NCI-H446 (cell line): ENCODE results near the gene RECQL5.

Source experiments
- DNase-seq, 2 experiments: peaks; one replicate each; lab custom pipeline; 2025; lab: John Stamatoyannopoulos, UW

The RECQL5 gene

DNA sequence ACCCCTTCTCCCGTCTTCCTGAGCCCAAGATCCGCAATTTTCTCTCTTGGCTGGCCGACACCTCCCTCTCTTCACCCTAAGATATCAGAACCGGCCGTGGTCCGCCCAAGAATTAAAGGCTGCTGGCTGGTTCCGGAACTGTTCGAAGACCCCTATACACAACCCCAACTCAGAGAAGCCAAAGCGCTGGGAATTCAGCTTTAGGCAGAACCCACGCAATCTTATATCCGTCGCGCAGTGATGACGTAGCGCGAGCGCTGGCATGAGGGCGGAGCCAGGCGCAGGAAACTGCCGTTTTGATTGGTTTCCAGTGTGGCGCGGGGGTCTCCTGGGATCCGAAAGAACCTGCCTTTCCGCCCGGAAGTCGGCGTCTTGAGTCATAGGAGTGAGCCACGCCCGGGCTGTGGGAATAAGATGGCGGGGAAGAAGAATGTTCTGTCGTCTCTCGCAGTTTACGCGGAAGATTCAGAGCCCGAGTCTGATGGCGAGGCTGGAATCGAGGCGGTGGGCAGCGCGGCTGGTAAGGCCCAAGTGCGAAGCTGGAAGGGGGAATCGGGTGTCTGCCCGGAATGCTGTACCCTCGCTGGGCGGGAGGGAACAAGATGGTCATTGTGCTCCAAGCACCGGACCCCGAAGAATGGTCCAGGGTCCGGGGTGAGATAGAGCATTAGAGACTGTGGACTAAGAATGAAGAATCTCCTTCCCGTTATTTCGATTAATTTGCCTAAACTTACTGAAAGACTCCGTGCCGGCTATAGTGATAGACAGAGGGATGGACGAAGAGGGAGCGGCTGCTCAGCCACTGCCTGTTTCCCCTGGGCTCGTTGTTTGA lies at the start of gene RECQL5, which contains the start of gene SAP30BP:
RECQL5 (minus strand) TSS at position 196 of the 832 bp plus-strand sequence. CDS start 597 bp downstream, outside the sequence.
SAP30BP (plus strand) TSS at position 380 of the 832 bp plus-strand sequence; CDS start at position 415, 35 bp downstream.
- DNase-seq, result peak; percentile 98 to 99

GRCh38 chr17:75712446-75712845 lies 45.5 kb upstream of the RECQL5 start:
- DNase-seq, result no peak

DNA sequence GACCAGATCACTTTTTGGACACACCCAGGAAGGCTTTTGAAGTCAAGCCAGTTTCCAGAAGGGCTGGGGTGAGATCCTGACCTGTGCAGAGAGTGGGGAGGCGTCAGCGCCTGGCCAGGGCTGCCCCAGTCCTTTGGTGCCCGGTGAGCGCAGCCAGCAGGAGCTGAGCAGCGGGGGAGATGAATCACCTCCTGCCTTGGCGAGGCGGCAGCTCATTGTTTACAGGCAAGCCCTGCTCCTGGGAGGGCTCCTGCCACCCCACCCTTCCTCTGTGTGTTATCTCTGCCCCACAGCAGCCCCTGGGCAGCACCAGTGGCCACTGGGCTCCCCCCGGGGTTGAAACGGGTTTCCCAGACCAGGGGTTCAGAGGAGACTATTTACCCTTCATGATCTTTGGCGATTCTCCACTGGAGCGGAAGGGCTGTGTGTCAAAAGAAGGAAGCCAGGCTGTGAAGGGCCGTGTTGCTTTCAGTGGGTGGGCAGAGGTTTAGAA lies 40.2 kb upstream of the RECQL5 start:
- DNase-seq, result no peak

DNA sequence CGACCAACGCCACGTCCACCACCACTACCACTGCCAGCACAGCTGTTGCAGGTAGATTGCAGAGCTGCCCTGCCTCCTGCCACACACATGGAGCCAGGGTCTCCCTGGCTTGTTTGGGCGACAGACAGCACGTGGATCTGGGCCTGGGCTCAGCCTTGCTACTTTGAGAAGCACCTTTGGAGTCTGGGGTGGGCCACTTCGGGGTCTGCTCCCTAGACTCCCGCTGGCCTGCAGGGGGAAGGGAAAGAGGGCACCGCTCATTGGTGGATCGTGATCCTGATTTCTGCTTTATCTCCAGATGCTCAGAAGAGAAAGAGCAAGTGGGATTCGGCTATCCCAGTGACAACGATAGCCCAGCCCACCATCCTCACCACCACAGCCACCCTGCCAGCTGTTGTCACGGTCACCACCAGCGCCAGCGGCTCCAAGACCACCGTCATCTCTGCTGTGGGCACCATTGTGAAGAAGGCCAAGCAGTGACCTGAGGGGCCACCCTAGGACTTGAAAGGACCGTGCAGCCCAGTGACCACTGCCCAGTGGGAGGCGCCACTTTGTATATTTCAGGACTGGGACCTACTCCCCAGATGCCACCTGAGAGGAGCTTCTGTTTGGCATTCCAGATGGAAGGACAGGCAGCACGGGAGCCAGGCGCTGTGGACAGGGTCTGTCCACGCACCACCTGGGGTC lies 39.2 kb upstream of the RECQL5 start:
- DNase-seq, result no peak

DNA sequence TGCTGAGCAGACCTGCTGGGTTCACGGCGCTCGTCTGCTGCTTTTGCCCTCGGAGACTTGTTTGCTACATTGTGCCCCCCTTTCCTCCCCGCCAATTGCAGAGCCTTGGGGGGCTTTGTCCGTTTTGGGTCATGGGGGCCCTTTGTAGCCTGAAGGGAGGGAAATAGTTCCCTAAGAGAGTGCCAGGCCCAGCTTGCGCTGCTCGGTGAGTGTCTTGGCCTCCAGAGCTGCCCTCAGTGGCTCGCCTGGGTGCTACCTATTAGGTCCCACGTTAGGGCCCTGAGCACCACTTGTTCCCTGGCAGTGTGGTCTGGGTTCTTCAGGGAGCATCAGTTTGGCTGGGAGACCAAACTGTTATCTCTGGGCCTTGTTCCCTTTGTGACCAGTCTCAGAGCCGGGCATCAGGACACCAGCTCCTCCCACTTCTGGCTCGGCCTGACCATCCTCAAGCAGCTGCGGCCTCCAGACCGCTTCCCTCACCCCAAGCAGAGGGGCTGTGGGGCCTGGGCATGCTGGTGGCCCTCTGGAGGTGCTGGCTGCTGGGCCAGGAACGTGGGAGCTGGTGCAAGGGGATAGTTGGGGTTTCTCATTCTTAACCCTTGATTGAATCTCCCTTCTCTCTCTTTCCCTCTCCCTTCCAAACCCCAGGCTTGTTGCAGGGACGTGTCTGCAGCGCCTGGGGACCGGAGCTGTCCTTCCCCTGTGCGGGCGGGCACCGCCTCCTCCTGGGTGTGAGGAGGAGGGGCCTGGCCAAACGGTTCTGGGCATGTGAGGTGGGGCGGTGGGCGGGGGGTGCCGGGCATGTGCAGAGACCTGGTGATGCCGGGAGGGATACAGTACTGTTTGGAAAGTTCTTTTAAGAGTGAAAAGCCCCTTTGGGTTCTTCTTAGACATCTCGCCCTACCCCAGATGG lies 38.3 kb upstream of the RECQL5 start:
- no peak for DNase-seq

DNA sequence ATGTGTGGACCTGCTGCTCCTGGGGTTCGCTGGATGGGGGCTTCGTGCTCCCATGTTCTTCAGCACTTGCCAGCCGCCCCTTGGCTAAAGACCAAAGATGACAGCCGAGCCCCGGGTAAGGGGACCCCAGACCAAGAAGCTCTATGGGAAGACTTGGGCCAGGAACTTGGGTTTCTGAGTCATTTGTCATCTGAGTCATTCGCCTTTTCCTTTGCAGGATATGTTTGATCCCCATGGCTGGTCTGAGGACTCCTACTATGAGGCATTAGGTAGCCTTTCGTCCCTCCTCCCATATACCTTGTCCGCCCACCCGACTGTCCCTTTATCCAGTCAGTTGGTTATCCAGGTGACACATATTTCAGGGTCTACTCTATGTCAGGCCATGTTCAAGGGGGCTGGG lies 36.6 kb upstream of the RECQL5 start:
- DNase-seq, result no peak

- no peak for DNase-seq
Observed at GRCh38 chr17:75703191-75703590, 36.2 kb upstream of the RECQL5 start.

DNA sequence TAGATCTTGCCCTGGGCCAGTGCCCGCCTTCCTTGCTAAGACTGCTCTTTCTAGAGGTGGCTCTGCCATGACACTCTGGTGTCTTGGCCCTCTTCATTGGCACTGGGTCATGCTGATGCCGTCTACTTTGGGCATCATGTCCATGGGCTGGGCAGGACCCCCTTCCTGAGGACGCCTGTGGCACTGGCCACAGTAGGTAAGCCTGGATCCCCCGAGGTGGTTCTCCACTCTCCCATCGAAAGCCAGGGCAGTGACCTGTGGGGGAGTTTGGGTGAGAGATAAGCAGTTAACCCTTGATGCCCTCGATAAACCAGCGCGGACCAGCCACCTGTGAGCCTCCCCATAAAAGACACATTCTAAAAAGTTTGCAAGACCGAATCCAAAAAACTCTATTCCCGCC lies 34.3 kb upstream of the RECQL5 start:
- no peak for DNase-seq

- DNase-seq, result no peak
Observed at GRCh38 chr17:75698659-75699058, 31.7 kb upstream of the RECQL5 start.

GRCh38 chr17:75697651-75698291 lies 30.8 kb upstream of the RECQL5 start:
- DNase-seq, result no peak

- no peak for DNase-seq
Observed at GRCh38 chr17:75695830-75696271, 28.9 kb upstream of the RECQL5 start.

- no peak for DNase-seq
Observed at GRCh38 chr17:75695141-75695829, 28.3 kb upstream of the RECQL5 start.

DNA sequence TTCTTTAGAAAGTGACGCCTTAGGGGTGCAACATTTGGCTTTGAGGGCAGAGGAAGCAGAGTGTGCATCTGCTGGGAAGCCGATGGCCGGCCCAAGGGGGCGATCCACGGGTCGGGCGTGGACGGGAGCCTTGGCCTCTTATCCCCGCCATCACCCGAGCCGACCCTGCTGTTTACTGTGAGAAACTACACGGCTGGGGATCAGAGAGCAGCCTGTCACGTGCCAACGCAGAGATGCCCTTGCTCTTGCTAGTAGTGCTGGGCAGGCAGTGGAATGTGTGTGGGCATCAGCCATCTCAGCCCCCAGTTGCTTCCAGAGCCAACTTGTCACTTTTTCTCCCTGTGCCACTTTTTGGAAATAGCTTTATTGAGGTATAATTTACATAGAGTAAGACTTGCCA lies 27.6 kb upstream of the RECQL5 start:
- DNase-seq, result no peak

DNA sequence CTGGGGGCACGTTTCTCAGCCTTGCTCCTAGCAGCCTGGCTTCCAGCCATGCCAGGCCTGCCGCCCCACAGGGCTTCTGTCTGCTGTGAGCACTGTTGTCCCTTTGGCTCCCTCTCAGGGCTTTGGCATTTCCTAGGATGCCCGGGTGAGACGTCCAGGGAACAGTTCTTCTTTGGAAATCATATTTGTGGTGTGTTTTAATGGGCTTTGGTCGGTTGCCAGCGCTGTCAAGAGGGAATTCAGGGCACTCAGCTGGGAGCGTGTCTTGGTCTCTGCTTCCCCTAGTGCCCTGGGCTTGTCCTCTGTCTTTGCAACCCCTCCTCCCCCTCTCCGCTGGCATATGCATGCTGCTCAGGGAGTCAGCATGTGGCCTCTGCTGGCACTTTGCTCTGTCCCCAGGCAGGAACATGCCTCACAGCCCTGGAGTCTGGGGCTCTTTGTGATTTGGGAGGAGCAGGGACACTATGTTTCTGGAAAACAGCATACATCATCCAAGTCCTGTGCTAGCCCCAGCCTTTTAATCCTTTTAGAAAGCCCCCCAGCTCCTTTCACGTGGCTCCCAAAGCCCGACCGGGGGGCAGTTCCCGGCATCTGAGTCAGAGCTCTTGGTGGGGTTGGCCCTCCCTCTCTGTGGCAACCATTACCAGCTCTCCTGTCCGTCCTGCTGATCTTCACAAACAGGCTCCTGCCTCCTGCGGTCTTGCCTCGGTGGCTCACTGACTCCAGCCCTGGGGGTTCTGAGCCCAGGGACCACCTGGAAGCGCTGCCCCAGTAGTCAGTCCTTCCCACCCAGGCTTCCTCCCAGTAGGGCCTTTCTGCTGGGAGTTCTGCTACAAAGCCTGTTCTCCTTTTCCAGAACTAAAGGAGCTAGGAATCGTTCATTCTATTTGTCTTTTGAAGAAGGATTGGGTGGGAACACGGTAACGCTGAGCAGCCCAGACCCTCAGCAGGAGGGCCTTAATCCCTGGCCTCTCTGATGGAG lies 26.8 kb upstream of the RECQL5 start:
- DNase-seq, result peak; percentile 73 to 85

DNA sequence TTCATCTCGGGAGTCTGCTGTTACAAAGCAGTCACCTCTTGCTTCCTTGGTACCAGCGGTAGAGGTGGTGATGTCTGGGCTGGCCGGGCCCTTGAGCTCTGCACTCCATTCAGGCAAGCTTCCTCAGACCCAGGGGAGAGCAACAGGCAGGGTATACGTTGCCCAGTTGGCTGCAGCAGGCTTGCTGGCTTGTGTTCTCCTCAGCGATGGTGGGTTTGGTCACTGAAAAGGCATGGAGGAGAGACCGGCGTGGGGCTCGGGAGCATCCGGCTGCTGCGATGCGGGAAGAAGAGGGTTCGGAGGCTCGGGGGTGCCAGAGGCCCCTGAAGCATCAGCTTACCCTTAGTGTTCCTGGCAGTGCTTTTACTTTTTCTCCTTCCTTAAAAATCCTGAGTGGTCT lies 26.0 kb upstream of the RECQL5 start:
- peak in 1 of 2 experiments; percentile 23 for DNase-seq

GRCh38 chr17:75691801-75692626 lies 25.1 kb upstream of the RECQL5 start:
- no peak for DNase-seq

- no peak for DNase-seq
Observed at GRCh38 chr17:75691371-75691791, 24.4 kb upstream of the RECQL5 start.

DNA sequence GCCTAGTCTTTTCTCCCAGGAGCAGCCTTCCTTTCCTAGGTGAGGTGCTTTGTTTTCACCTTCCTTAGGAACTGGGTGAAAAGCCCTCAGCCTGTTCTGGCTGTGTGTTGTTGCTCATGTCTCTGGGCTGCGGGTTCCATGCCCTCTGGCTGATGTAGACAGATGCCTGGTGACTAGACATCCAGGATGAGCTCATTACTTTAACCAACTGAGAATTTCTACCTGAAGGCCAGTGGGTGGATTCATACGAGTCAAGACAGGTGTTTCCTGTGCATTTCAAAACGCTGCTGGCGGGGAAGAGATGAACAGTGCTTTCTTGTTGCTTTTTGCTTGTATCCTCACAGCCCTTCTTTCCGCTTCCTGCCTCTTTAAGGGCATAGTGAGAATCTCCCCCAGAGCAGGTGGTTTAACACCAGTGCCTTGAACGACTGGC lies 22.5 kb upstream of the RECQL5 start:
- DNase-seq, result no peak
